K562 (cell line): ENCODE measurements around the gene SYT1. TPM values are rescaled to one million over a fixed set of nuclear protein-coding genes. Genes with fewer than 3 reads are reported as not detected.

Experiments used
- ATAC-seq: fragments of 200-7000 bp; cut with Tn5 transposase; 3 replicates; pipeline ENCODE4 v1.9.1; 2020; ENCODE audit warnings: moderate library complexity
- BruUV-seq: library from RNA; stranded (reverse); fragments of 400-500 nt; replicated peaks from 2 replicates; lab custom pipeline; 2021; lab: Mats Ljungman, UMichigan
- CTCF ChIA-PET: fragments of 300-600 bp; formaldehyde crosslinking; extraction: SDS; loops from one replicate; lab custom pipeline; 2021; ENCODE audit warnings: low intra/inter-chr PET ratio; lab: Yijun Ruan, JAX
- POLR2A ChIA-PET: fragments of 300-600, 350-650 bp; sonication (Branson Sonifier 250); formaldehyde crosslinking; extraction: SDS; loops from one replicate; lab custom pipeline; 2021; ENCODE audit warnings: antibody characterized with exemption, inconsistent platforms; lab: Yijun Ruan, JAX
- DNase-seq, 4 experiments: peaks; one replicate each; pipeline versions ENCODE4 v3.0.0 to v3.0.0-alpha.2; 2011 to 2018; ENCODE audit warnings: low spot score in 3 of 4, mixed read lengths in 3 of 4; ENCODE audit errors: extremely low read depth in 1 of 4
- FAIRE-seq: peaks from 2 replicates; lab custom pipeline; 2011; peaks lifted over from hg19 to GRCh38; lab: Jason Lieb, UNC
- H2AFZ ChIP-seq: 2 replicates; pipeline ENCODE4 v1.6.0; 2011; ENCODE audit warnings: low read depth, low read length, control low read depth, inconsistent platforms
- H3K27ac ChIP-seq: fragments of 200-600 bp; 3 replicates; pipeline ENCODE4 v1.8.0; 2011; ENCODE audit warnings: low read depth, mild to moderate bottlenecking, control low read depth, inconsistent platforms, low read length, moderate library complexity, mixed read lengths; ENCODE audit errors: extremely low read depth
- H3K27me3 ChIP-seq, 2 experiments: fragments of 300-600 bp in 1 of 2; 2 replicates in 1 of 2; 3 replicates in 1 of 2; pipeline versions ENCODE4 v1.6.0 to v1.8.0; 2011; ENCODE audit warnings: inconsistent platforms in 2 of 2, low read length in 2 of 2, mild to moderate bottlenecking in 1 of 2, mixed read lengths in 1 of 2, moderate library complexity in 1 of 2; ENCODE audit not compliant: control insufficient read depth in 2 of 2, insufficient read depth in 2 of 2
- H3K36me3 ChIP-seq: fragments of 300-600 bp; 3 replicates; pipeline ENCODE4 v1.8.0; 2011; ENCODE audit warnings: mild to moderate bottlenecking, low read length, inconsistent platforms; ENCODE audit not compliant: control insufficient read depth, insufficient read depth
- H3K4me1 ChIP-seq, 2 experiments: fragments of 200-600 bp in 1 of 2; replicated peaks in 1 of 2; 2 replicates in 1 of 2; 3 replicates in 1 of 2; pipeline versions ENCODE4 v1.5.1 to v1.8.0; 2011; ENCODE audit warnings: inconsistent platforms in 2 of 2, low read length in 2 of 2, mild to moderate bottlenecking in 1 of 2, mixed read lengths in 1 of 2, moderate library complexity in 1 of 2; ENCODE audit not compliant: control insufficient read depth in 2 of 2, insufficient read depth in 2 of 2
- H3K4me2 ChIP-seq: 2 replicates; pipeline ENCODE4 v1.6.1; 2011; ENCODE audit warnings: low read length, control low read depth, inconsistent platforms, mixed read lengths; ENCODE audit not compliant: insufficient read depth
- H3K4me3 ChIP-seq: fragments of 200-600 bp; sonication (generic), shearing (Covaris generic); 2 replicates; pipeline ENCODE4 v1.5.1; 2016; ENCODE audit warnings: control low read depth, inconsistent platforms
- H3K79me2 ChIP-seq: fragments of 200-600 bp; 3 replicates; pipeline ENCODE4 v1.8.0; 2011; ENCODE audit warnings: low read length, inconsistent platforms; ENCODE audit not compliant: control insufficient read depth, insufficient read depth
- H3K9ac ChIP-seq, 2 experiments: 2 replicates each; pipeline versions ENCODE4 v1.6.0 to v1.6.1; 2011; ENCODE audit warnings: low read depth in 2 of 2, low read length in 2 of 2, control low read depth in 1 of 2, inconsistent platforms in 1 of 2, mild to moderate bottlenecking in 1 of 2, mixed read lengths in 1 of 2; ENCODE audit not compliant: insufficient read depth in 1 of 2
- H3K9me1 ChIP-seq: one replicate; pipeline ENCODE4 v1.6.0; 2011; ENCODE audit warnings: inconsistent platforms, mild to moderate bottlenecking, low read length, moderate library complexity; ENCODE audit not compliant: control insufficient read depth, insufficient read depth
- H3K9me3 ChIP-seq: replicated peaks from 2 replicates; pipeline ENCODE4 v1.5.1; 2011; ENCODE audit warnings: low read depth, low read length, inconsistent platforms; ENCODE audit not compliant: control insufficient read depth, insufficient read depth
- H4K20me1 ChIP-seq: replicated peaks from 2 replicates; pipeline ENCODE4 v1.6.1; 2011; ENCODE audit warnings: low read length, inconsistent platforms, mixed read lengths; ENCODE audit not compliant: control insufficient read depth, insufficient read depth
- BCLAF1 ChIP-seq, 2 experiments: fragments of 450-650 bp in 1 of 2; IDR thresholded peaks; 2 replicates each; pipeline ENCODE4 v1.6.1; 2011 to 2017; ENCODE audit warnings: low read depth in 2 of 2, antibody characterized with exemption in 1 of 2, borderline replicate concordance in 1 of 2, low read length in 1 of 2, mild to moderate bottlenecking in 1 of 2, mixed read lengths in 1 of 2; ENCODE audit not compliant: control insufficient read depth in 1 of 2
- CBX2 ChIP-seq: fragments of 200-600 bp; sonication (generic); IDR thresholded peaks from one replicate; pipeline ENCODE4 v1.6.1; 2012; ENCODE audit warnings: mild to moderate bottlenecking, low read length, inconsistent platforms; ENCODE audit not compliant: insufficient read depth, poor library complexity, severe bottlenecking
- CHCHD3 ChIP-seq: fragments of 250-450 bp; sonication (Bioruptor Pico); IDR thresholded peaks from 2 replicates; pipeline ENCODE4 v2.1.2; 2022; ENCODE audit warnings: mild to moderate bottlenecking
- MYC ChIP-seq, 2 experiments: fragments of 250-450 bp in 1 of 2; sonication (Bioruptor Pico) in 1 of 2; IDR thresholded peaks; 2 replicates each; pipeline versions ENCODE4 v1.5.1 to v1.6.1; 2012 to 2021; ENCODE audit warnings: low read depth in 2 of 2, borderline replicate concordance in 1 of 2, improper control_type of control experiment in 1 of 2, low read length in 1 of 2, mild to moderate bottlenecking in 1 of 2, moderate library complexity in 1 of 2
- POLR3A ChIP-seq: IDR thresholded peaks from 2 replicates; pipeline ENCODE4 v1.6.1; 2011; ENCODE audit warnings: borderline replicate concordance, mild to moderate bottlenecking, moderate library complexity; ENCODE audit not compliant: insufficient read length, insufficient read depth; ENCODE audit errors: extremely low read depth
- PTTG1 ChIP-seq: fragments of 450-650 bp; IDR thresholded peaks from 2 replicates; pipeline ENCODE4 v1.6.1; 2016; ENCODE audit warnings: low read depth, mild to moderate bottlenecking, missing genetic modification characterization, missing compliant biosample characterization
- SNAPC5 ChIP-seq: fragments of 250-450 bp; sonication (Bioruptor Pico); IDR thresholded peaks from 2 replicates; pipeline ENCODE4 v1.8.0; 2021; ENCODE audit warnings: moderate library complexity, mild to moderate bottlenecking, inconsistent platforms
- SP2 ChIP-seq: IDR thresholded peaks from 2 replicates; pipeline ENCODE4 v1.6.1; 2011; ENCODE audit warnings: mild to moderate bottlenecking, low read depth, low read length, moderate library complexity; ENCODE audit not compliant: poor library complexity, severe bottlenecking; ENCODE audit errors: extremely low read depth
- TRIM25 ChIP-seq: fragments of 450-650 bp; IDR thresholded peaks from 2 replicates; pipeline ENCODE4 v1.7.0; 2016; ENCODE audit warnings: borderline replicate concordance
- whole genome bisulfite sequencing: fragments of 100-300 bp; shearing (Covaris generic); methylation state at CpG from one replicate; pipeline ENCODE4 v1.1.6; 2016; ENCODE audit warnings: low coverage, mixed read lengths; ENCODE audit not compliant: insufficient coverage; ENCODE audit errors: missing lambda C conversion rate; 5-methylcytosine and 5-hydroxymethylcytosine counted together
- in situ Hi-C: fragments of 300-500 bp; cut with MboI; formaldehyde crosslinking; loops from 4 replicates; pipeline ENCODE4 v1.15.0; 2018; ENCODE audit warnings: inconsistent platforms, mixed read lengths
- intact Hi-C: fragments of 100-400 bp; cut with micrococcal nuclease; formaldehyde crosslinking; loops from 2 replicates; pipeline ENCODE4 v1.14.2; 2022
- polyA plus RNA-seq, 8 experiments: library from polyadenylated mRNA; depleted of rRNA in 4 of 8; stranded (reverse) in 5 of 8; unstranded in 3 of 8; fragments of >200 nt; fragmentation: Nextera tagmentation in 2 of 8; fragmentation: Illumina TruSeq in 1 of 8; extraction: Ambion mirVana in 2 of 8; extraction: Trizol in 1 of 8; gene quantifications; 2 replicates each; pipeline versions ENCODE4 v1.2.1 to v1.2.3, GENCODE V29; 2011 to 2014; ENCODE audit warnings: inconsistent platforms in 1 of 8, missing spikeins in 1 of 8
- total RNA-seq, 7 experiments: library from RNA; depleted of rRNA in 6 of 7; stranded (reverse); fragments of >200 nt in 6 of 7; fragmentation: Illumina TruSeq in 2 of 7; extraction: Trizol in 2 of 7; gene quantifications; 2 replicates each; pipeline versions ENCODE4 v1.2.1 to v1.2.3, GENCODE V29; 2011 to 2021; ENCODE audit warnings: low replicate concordance in 1 of 7

Gene SYT1
- total and polyA plus RNA-seq, 9 of the 15 experiments (the other 6 are each of a cell fraction or from before 2014, with no cell fraction given), result 0.03 to 0.13 (median 0.07) TPM; not detected in 4

GRCh38 chr12:79161249-79161934 lies 296.8 kb downstream of the SYT1 start:
- TF ChIP-seq POLR3A (no peak), SNAPC5 (no peak), TRIM25 (no peak), SP2 (no peak), PTTG1 (tag) (no peak), CBX2 (no peak), MYC (IDR thresholded peaks at IDR 0.05; ENCODE audit: low read depth, low read length) (no peak), MYC (CRISPR knock-in tag; IDR thresholded peaks at IDR 0.05; ENCODE audit: borderline replicate concordance, low read depth) (no peak), BCLAF1 (IDR thresholded peaks at IDR 0.05; ENCODE audit: borderline replicate concordance in 1 of 2, control insufficient read depth in 1 of 2, low read depth in 2 of 2, low read length in 1 of 2) (no peak), CHCHD3 (CRISPR knock-in tag) (no peak)
- no peaks in the 10 kb centered on the region for H3K27me3 ChIP-seq
- no peak overlapping the region for H3K9ac ChIP-seq
- H3K27ac ChIP-seq, result no peak overlapping the region
- ChIA-PET CTCF (no interaction called here), POLR2A (no interaction called here)
- H3K9me1 ChIP-seq, result no peaks in the 10 kb centered on the region
- no peak for DNase-seq
- in situ Hi-C loops (no loop called here), intact Hi-C loops (no loop called here)
- no peaks in the 10 kb centered on the region for H3K4me1 ChIP-seq
- WGBS, result 0% methylated on average over 1 of the region's 1 CpG
- no peak for FAIRE-seq
- no peaks in the 10 kb centered on the region for H3K9me3 ChIP-seq
- no peaks in the 10 kb centered on the region for H4K20me1 ChIP-seq
- no peaks in the 10 kb centered on the region for H3K79me2 ChIP-seq
- H2AFZ ChIP-seq, result no peak overlapping the region
- H3K36me3 ChIP-seq, result no peaks in the 10 kb centered on the region
- BruUV-seq, result no TSS peak
- no peak overlapping the region for H3K4me2 ChIP-seq
- H3K4me3 ChIP-seq, result no peak overlapping the region
- no peak for ATAC-seq
